Measurements from ENCODE around the gene AADAT.
"Not testable (repeated sequence)": the region's sequence is repeated elsewhere in the genome, so short reads cannot be mapped to it uniquely, and the experiment has no call there.

The AADAT gene

DNA sequence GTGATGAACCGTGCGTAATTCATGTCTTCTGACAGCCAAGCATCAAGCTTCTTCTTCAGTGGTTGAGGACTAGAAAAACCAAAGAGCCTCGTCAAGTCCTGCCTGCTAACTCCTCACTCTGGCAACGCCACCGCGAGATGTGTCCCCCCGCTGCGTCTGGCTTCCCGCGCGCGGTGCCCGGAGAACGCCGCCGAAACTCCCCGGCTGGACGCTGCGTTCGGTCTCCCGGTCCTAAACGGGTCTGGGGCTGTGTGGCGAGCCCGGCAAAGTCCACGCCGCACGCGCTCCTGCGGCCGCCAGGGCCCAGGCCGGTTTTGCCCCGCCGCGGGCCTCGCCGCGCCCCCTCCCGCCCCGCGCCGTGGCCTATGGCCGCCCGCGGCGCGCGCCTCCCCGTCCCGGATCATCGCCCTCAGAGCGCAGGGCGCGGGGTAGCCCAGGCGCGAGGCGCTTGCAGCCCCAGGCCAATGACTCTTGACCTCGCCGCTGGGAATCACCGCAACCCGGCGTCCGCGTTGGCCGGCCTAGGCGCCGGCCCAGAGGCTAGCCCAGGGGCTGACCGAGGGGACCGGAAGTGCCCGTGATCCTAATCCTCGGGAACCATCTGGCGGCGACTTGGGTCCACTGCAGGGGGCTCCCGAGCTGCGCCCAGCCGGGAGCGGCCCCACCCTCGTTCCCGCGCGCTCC lies at the start of gene AADAT:
Gene AADAT, minus strand, starts transcription at position 289 of the 684 bp plus-strand sequence. Its CDS starts 266 bp downstream, at position 23.
- peak in 1 of 2 experiments; percentile 53 for DNase-seq (ENCODE audit: low read depth in 2 of 2)

DNA sequence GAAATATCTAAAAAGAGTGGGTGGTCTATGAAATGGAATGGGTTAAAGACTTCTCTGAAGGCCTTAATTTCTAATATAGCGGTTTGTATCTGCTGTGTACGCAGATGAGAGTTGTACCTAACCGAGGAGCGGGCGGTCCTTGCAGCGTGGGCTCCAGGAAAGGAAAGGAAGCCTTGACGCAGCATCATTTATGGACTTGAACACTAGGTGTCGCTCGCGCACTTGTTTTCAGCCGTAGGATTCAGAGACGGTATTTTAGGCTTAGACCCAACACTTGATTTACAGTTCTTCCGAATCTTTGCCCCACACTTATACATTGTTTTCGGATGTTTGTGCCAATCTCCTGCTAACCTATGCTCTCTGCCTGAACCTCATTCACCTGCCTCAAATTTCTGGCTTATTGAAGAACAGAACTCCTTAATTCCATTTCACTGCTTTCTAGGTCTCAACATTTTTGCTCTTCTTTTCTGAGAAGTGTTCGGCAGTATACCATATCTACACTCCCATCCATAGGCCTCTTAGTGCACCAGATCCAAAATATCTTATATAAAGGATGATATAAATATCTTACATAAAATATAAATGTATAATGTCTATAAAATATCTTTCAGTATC lies 48.9 kb upstream of the AADAT start:
- peak; percentile 54 to 56 for DNase-seq (ENCODE audit: low read depth in 2 of 2)

DNA sequence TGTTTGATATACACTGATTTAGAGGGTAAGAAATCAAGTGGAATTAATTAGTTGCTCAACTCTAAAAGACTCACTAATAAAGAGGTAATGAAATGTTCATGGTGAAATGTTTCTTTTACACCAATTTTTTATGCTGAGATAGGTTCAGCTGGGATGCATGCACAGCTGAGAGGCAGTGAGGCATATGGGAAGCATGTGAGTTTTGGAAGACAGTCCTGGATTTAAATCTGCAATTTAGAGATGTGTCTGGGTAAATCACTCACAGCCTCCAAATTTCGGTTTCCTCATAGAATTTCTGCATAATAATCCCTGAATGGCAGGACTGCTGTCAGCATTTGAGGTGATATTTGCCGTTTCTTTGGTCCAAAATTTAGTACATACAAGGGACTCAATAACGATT lies 48.2 kb upstream of the AADAT start:
- no peak for DNase-seq (ENCODE audit: low read depth in 2 of 2)

DNA sequence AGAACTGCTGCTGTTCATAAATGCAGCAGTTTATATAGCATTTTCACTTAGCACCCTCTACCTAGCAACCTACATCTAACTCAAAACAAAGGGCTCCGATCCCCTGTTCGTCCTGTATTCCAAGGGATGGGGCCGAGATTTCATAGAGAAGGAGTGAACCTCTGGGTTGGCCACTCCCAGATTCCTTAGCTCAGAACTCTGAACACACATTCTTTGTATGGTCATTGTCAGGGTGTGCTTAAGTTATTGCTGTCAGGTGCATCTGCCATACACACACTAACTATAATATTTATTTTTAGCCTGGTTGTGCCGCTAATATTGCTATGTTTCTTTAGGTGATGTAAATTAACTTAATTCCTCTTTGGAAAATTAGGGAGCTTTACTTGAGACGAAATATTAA lies 47.7 kb upstream of the AADAT start:
- no peak for DNase-seq (ENCODE audit: low read depth in 2 of 2)

DNA sequence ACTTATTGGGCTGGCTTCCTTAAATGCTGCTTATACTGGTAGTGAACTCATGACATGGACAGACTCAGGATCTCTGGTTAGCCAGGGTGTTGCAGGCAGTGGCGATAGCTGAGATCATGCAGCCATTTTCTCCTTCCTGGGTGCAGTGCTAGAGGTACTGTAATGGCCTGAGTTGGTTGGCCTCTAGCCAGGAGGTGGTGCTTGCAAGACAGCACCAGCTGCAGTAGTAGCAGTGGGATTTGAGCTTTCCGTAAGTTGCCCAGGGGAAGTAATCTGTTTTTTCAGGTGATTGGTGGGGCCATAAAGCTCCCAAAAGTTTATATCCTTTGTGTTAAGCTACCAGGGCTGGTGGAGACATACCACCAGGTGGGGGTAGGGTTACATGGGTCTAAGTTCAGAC lies 45.1 kb upstream of the AADAT start:
- no peak for DNase-seq (ENCODE audit: low read depth in 2 of 2)

DNA sequence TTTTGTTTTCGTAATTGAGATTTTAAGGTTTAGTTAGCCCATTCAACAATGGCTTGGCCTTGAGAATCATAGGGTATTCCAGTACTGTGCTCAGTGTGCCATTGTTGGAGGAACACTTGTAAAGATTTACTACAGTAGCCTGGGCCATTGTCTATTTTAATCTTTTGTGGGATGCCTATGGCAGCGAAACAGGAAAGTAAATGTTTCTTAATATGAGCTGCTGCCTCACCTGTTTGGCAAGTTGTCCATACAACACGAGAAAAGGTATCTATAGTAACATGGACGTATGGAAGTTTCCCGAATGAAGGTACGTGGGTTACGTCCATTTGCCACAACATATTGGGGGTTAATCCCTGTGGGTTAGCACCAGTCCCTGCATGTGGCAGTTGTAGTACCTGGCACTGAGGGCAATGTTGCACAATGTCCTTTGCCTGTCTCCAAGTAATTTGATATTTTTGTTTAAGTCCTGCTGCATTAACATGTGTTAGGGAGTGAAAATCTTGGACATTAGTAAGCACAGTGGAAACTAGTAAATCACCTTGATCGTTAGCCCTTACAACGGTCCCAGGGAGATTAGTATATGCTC lies 38.6 kb upstream of the AADAT start:
- no peak for DNase-seq (ENCODE audit: low read depth in 2 of 2)

DNA sequence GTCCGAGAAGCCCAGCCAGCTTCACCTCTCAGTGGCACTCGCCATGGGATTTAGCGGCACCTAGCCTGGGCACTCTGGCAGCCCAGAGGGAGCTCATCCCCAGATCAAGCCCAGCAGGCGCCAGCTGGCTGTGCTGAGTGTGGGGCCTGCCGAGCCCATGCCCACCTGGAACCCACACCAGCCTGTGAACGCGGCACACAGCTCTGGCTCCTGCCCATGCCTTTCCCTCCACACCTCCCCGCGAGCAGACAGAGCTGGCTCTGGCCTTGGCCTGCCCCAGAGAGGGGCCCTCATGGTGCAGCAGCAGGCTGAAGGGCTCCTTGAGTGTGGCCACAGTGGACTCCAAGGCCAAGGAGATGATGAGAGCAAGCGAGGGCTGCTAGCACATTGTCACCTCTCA lies 38.0 kb upstream of the AADAT start:
- no peak for DNase-seq (ENCODE audit: low read depth in 2 of 2)

DNA sequence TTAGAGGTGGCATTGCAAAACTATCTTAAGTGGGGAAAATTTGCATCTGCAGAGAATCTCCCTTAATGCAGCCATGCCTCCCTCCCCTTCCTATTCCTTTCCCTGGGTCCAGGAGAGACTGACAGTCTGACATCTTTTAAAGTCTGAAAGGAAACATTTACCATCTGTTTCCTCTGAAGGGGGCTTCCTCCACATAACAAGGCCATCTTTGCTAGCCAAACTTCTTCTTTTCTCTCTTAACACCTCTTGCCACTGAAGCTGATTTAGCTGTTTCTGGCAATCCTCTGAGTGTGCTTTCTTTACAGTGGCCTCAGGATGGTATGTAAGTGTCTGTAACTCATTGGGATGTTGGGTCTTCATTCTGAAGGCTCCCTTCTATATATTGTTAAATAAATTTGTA lies 34.6 kb upstream of the AADAT start:
- DNase-seq (ENCODE audit: low read depth in 2 of 2), result no peak

DNA sequence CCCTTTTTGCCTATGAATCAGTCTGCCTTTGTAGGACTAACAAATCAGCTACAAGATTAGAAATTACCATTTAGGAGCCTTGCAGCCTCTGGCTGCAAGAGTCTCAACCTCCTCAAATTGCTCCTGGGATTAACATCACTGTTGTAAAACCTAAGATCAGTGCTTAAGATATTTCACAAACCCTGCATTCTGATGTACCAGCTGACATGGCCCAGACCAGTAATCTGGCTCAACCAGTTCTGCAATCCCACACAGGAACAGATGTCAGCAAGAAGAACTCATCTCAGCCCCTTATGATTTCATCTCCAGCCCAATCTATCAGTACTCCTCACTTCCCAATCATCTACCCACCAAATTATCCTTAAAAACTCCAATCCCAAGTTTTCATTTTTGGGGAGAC lies 32.5 kb upstream of the AADAT start:
- no peak for DNase-seq (ENCODE audit: low read depth in 2 of 2)

DNA sequence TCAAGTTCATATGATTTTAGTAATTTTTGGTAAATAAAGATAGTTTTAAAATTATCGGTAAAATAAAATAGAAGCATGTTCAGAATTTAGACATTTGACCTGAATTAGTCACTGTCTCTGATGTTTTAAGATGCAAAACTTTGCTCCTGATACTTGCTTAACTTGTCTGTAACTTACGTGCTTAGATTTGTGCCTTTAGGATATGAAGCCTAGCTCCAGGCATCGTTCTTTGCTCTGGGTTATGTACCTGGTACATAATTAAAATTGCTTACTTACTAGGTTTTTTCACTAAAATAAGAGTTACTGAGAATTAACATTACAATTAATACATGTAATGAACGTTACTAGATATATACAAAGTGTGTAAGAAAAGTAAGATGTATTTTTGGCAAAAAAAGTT lies 24.9 kb upstream of the AADAT start:
- no peak for DNase-seq (ENCODE audit: low read depth in 2 of 2)

DNA sequence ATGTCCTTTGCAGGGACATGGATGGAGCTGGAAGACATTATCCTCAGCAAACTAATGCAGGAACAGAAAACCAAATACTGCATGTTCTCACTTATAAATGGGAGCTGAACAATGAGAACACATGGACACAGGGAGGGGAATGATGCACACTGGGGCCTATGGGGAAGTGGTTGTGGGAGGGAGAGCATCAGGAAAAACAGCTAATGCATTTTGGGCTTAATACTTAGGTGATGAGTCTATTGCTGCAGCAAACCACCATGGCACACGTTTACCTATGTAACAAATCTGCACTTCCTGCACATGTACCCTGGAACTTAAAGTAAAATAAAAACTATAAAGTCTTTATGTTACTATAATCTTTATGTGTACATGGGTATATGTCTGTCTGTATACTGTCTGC lies 24.4 kb upstream of the AADAT start:
- DNase-seq (ENCODE audit: low read depth in 2 of 2), result not testable (repeated sequence)

DNA sequence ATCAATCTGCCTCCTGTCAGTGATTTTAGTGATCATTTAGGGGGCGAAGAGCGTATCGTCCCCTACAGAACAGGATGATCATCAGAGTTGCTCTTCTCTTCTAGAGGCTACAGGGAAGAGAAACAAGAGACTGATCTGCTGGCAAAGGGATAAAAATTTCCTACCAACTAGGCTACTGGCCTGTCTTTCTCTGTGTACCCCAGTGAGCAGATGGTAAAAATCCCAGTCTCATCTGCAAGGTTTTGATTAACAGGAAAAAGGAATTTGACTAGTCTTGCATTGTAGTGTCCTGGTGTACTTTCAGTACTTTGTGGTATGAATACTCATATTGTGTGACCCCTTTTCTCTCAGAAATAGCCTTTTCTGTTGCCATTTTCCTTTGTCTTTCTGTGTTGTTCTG lies 21.8 kb upstream of the AADAT start:
- no peak for DNase-seq (ENCODE audit: low read depth in 2 of 2)

DNA sequence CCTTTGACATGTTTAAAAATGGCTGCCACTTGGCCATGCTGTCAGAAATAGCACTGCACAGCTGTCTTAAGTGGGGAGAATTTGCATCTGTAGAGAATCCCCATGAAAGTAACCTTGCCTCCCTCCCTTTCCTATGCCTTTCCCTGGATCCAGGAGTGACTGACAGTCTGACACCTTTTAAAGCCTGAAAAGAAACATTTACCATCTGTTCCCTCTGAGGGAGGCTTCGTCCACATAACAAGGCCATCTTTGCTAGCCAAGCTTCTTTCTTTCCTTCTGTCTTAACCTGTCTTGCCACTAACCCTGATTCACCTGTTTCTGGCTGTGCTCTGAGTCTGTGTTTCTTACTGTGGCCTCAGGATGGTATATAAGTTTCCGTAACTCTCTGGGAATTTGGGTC lies 21.3 kb upstream of the AADAT start:
- DNase-seq (ENCODE audit: low read depth in 2 of 2), result no peak

DNA sequence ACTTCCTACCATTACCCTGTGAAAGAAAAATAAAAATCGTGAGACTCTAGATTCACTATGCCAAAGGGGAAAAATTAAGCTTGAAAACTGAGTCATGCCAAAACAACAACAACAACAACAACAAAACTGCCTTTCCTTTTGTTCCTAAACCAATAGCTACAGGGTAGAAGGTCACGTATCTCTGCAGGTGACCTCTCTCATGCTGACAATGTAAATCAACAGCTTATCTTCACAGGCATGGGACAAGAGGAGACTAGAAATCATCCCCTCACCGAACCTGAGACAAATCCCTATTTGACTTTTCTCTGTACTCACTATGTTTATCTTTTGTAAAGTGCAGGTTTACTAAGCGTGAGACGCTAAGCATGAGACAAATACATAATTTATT lies 20.5 kb upstream of the AADAT start:
- DNase-seq (ENCODE audit: low read depth in 2 of 2), result no peak

DNA sequence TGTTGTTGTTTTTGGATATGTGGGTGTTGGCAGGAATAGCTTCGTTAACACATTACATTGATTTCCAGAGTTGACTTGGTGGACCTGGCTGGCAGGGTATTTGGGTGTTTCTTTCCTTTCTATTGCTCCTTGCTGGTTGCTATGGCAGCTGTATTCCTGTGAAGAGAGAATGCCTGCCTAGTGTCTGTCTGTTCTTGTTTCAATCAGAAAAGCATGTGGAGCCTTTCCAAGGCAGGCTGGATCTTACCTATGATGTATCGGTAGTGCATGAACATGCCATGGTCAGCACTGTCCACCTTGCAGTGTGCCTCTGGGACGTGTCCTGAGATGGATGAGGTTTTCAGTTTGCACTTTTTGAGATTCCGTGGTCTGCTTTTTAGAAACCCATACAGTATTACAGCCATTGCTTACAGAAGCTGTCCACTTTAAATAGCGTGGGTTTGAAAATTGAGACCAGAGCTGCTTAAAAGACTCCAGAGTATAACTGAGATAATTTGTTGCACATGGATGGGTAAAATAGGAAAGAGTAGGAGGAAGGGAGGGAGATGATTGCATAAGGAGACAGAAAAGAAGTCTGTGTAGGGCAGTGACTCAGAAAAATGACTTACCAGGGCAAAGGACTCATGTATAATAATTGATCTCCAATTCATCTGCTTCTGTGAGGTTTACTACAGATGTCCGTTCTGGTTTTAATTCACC lies 20.0 kb upstream of the AADAT start:
- peak; percentile 77 to 80 for DNase-seq (ENCODE audit: low read depth in 2 of 2)

DNA sequence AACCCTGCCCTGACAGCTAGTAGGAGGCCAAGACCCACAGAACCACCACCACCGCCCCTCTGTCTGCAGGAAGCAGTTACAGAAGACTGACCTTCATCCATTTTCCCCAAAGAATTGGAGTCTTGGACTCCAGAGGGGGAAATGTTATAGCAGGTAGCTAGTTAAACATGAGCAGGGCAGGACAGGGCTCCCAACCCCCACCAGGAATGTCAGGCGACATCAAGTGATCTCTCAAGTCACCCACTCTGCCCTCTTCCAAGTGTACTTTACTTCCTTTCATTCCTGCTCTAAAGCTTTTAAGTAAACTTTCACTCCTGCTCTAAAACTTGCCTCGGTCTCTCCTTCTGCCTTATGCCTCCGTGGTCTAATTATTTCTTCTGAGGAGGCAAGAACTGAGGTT lies 17.1 kb upstream of the AADAT start:
- DNase-seq (ENCODE audit: low read depth in 2 of 2), result no peak

DNA sequence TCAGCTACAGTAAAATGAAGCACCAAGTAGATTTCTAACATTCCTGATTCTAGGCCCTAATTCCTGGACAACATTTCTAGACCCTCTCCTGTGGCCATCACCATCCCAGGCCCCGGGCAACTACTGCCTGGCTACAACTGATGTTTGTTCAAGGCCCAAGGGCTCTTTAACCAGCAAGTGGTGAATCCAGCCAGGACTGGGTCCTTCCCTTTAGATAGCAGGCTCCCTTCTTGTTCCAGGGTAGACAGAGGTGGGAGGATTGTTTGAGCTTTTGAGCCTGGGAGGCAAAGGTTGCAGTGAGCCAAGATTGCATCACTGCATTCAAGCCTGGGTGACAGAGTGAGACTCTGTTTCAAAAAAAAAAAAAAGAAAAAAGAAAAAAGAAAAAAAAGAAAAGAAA lies 12.7 kb upstream of the AADAT start:
- no peak for DNase-seq (ENCODE audit: low read depth in 2 of 2)

DNA sequence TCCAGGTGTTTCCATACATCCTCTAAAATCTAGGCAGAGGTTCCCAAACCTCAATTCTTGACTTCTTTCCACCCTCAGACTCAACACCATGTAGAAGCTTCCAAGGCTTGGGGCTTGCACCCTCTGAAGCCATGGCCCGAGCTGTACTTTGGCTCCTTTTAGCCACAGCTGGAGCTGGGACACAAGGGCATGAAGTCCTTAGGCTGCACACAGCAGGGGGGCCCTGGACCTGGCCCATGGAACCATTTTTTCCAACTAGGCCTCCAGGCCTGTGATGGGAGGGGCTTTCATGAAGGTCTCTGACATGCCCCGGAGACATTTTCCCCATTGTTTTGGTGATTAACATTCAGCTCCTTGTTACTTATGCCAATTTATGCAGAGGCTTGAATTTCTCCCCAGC lies 8.4 kb upstream of the AADAT start:
- DNase-seq (ENCODE audit: low read depth in 2 of 2), result not testable (repeated sequence)

DNA sequence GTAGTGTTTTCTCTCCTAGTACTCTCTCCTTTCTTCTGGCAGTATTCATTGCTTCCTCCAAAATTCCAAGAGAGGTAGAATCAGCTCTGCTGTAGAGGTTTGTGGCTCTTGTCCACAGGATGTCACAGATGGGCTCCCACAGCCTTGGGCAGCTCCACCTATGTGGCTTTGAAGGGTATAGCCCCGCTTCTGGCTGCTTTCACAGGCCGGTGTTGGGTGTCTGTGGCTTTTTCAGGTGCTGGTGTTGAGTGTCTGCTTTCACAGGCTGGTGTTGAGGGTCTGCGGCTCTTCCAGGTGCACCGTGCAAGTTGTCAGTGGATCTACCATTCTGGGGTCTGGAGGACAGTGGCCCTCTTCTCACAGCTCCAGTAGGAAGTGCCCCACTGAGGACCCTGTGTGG lies 7.9 kb upstream of the AADAT start:
- no peak for DNase-seq (ENCODE audit: low read depth in 2 of 2)

DNA sequence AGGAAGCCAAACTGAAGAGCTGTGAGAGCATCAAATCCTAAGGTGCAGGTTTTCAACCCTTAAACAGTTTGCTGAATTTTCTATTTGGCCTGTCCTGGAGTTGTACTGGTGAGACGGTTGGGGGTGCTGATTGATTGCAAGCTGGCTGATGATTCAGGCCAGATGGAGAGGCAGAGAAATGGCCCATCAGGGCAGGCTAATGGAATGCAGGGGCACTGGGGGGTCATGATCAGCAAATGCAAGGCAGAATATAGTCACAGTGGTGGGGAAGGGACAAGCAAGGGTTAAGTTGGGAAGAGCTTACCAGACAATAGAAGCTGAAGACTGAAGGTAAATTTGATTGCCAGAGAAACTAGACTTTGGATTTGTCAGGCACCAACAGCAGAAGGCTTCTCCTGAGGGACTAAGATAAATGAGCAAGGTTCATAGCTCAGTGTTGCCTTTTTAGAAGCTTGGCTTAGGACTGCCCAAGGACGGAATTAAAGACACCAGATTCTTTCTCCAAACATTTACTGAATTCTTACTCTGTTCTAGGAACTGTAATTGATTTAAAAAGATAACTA lies 4.3 kb upstream of the AADAT start:
- DNase-seq (ENCODE audit: low read depth in 2 of 2), result no peak

DNA sequence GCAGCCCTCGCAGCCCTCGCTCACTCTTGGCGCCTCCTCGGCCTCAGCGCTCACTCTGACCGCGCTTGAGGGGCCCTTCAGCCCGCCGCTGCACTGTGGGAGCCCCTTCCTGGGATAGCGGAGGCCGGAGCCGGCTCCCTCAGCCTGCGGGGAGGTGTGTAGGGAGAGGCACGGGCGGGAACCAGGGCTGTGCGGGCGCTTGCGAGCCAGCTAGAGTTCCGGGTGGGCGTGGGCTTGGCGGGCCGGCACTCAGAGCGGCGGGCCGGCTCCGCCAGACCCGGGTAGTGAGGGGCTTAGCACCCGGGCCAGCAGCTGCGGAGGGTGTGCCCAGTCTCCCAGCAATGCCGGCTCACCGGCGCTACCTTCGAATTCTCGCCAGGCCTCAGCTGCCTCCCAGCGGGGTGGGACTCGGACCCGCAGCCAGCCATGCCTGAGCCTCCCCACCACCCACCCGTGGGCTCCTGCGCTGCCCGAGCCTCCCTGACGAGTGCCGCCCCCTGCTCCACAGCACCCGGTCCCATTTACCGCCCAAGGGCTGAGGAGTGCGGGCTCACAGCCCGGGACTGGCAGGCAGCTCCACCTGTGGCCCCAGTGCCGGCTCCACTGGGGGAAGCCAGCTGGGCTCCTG lies 1.4 kb upstream of the AADAT start:
- DNase-seq (ENCODE audit: low read depth in 2 of 2), result no peak

All from fibroblast of skin of left quadriceps (primary cell).